B cell (primary cell): ENCODE results near the gene RSPH6A.
A peak's percentile ranks its signal among the peaks of the same experiment; 100 is the strongest.

Source experiments
- EZH2 ChIP-seq: IDR thresholded peaks from 2 replicates; pipeline ENCODE4 v1.6.1; 2012; ENCODE audit warnings: borderline replicate concordance, low read depth, mild to moderate bottlenecking, moderate library complexity, low read length; ENCODE audit not compliant: insufficient read depth, poor library complexity, severe bottlenecking
- TF ChIP-seq, protein P1 (sequence below): fragments of 200-600 bp; IDR thresholded peaks from one replicate; pipeline ENCODE4 v1.8.0; 2022; ENCODE audit warnings: antibody characterized with exemption, mild to moderate bottlenecking

- TF ChIP-seq, protein P1, sequence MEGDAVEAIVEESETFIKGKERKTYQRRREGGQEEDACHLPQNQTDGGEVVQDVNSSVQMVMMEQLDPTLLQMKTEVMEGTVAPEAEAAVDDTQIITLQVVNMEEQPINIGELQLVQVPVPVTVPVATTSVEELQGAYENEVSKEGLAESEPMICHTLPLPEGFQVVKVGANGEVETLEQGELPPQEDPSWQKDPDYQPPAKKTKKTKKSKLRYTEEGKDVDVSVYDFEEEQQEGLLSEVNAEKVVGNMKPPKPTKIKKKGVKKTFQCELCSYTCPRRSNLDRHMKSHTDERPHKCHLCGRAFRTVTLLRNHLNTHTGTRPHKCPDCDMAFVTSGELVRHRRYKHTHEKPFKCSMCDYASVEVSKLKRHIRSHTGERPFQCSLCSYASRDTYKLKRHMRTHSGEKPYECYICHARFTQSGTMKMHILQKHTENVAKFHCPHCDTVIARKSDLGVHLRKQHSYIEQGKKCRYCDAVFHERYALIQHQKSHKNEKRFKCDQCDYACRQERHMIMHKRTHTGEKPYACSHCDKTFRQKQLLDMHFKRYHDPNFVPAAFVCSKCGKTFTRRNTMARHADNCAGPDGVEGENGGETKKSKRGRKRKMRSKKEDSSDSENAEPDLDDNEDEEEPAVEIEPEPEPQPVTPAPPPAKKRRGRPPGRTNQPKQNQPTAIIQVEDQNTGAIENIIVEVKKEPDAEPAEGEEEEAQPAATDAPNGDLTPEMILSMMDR: peak; percentile 17
- TF ChIP-seq EZH2: no peak
These were observed 33.8 kb upstream of the RSPH6A start for GRCh38 chr19:45848922-45849321.
